Measurements from ENCODE around the gene EXOC2.

Gene EXOC2

DNA sequence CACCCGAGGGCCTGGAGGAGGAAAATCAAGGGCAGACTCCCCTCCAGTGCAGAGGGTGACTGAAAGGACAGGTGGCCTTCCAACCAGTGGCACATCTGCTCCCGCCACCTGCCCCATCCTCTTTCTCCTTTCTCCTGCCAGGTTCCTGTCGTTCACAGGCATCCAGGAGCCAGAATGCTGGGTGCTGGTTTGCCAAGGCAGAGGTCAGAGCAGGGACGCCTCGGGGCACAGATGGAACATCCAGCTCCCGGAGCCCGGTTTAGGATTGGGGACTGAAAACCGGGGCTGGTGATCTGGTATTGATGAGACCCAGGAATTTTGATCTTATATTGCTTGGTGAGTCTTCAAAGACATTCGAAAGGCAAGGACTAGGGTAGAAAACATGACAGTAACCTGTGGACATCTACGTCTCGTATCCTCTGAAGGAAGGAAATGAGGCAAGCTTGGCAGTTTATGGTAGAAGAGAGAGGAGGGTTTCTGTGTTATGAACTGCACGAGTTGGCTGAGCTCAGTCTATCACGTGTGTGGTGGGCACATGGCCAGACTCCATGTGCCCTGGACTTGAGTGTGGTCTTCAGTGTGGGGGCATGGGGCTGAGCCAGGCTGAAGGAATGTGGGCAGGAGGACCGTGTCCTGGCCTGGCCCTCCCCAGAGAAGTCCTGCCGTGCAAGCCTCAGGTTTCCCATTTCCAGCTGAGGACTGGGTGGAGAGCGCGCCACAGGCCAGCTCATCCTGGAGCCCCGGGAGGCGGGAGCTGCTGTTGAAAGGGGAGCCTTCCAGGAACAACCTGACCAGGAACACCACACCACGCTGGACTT is 227.2 kb downstream of the EXOC2 start:
- no peak for DNase-seq

DNA sequence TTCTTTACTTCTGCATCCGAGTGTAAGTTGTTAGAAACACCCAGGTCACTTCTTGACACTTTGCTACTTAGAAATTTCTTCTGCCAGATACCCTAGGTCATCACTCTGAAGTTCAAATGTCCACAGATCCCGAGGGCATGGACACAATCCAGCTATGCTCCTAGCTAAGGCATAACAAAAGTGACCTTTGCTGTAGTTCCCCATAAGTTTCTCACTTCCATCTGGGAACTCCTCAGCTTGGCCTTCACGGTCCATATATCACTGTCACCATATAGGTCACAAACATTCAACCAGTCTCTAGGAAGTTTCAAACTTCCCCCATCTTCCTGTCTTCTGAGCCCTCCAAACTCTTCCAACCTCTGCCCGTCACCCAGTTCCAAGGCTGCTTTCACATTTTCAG is 236.1 kb downstream of the EXOC2 start:
- no peak for DNase-seq

DNA sequence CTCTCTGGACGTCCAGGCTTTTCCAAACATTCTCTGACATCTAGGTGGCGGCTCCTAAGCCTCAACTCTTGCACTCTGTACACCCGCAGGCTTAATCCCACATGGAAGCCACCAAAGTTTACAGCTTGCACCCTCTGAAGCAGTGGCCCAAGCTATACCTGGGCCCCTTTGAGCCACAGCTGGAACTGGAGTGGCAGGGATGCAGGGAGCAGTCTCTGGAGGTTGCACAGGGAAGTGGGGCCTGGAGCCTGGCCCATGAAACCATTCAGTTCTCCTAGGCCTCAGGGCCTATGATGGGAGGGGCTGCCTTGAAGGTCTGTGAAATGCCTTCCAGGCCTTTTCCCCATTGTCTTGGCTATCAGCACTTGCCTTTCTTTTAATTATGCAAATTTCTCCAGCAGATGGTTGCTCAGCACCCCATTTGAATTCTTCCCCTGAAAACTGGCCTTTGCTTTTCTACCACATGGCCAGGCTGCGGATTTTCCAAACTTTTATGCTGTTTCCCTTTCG is 236.5 kb downstream of the EXOC2 start:
- no peak for DNase-seq

DNA sequence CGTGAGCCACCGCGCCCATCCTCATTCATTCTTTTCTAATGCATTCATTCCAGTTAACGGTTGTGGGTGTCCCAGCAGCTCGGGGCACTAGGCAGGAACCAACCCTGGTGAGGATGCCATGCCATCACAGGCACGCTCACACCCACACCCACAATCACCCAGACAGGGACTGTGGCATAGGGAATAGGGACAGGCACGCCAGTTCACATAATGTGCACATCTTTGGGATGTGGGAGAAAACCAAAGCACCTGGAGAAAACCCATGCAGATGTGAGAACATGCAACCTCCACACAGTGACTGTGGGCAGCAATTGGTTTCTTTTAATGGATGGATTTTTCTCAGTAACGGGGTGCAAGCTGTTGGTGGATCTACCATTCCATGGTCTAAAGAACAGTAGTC is 237.1 kb downstream of the EXOC2 start:
- DNase-seq, result no peak

DNA sequence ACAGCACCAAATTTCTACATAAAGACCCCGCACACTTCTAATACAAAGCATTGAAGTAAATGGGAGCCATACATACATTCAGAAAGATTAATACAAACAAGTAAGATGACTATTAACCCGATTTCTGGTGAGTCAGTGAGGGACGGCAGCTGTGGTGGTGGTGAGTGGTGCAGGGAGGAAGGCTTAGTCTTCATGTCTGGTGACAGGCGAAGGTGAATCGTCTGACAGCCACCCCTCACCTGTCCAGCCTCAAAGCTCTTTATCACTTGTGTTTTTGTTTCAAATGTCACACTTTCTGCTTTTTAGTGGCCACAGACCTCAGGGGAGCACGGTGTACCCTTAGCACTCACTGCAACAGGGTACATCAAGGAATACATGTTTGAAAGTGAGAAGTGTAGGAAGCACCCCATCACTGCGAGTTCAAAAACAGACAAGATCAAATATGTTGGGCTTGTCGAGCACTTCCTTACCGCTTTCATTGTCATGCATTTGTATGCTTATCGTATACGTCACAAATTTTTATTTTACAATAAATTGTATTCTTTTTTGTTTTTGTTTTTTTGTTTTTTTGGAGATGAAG is 237.8 kb downstream of the EXOC2 start:
- DNase-seq, result no peak

DNA sequence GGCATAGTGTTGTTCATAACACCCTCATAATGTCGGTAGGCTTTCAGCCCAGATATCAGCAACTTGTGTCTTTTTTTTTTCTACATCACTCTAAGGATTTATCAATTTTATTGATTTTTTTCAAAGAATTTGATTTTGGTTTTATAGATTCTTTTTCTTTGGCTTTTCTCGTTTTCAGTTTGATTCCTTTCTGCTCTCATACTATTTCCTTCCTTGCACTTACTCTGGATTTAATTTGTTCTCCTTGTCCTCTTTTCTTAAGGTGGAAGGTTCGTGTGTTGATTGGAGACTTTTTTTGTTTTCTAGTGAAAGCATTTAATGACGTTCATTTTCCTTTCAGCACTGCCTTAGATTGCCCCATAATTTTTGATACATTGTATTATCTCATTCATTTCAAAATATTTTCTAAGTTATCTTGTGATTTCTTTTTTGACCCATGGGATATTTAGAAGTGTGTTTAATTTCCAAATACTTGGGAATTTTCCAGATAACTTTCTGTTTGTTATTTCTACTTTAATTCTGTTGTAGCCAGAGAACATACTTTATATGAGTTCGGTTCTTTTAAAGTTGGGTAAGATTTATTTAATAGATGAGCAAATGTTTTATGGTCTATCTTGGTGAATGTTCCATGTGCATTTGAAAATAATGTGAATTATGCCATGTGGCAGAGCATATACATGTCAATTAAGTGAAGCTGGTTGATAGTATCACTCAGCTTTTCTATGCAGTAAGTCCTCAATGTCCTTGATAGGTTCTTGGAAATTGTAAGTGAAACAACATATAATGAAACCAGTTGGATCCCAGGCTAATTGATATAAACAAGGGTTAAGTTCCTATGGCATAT is 238.6 kb downstream of the EXOC2 start:
- DNase-seq, result no peak

DNA sequence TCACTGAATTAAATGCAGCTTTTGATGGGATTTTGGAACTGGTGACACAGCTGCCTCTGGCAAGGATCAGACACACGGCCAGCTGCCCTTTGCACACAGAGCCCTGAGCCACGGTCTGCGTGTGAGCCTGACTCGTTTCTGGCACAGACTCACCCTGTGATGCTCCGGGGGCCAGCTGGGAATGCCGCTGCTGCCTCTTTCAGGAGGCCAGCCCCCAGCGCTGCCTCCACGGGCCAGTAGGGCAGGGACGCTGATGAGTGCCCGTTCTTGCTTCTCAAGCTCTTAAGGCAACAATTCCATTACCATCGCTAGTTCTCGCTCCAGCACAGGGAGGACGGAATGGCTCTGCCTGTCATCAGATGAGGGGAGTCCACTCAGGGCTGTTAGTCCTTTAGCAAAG is 239.8 kb downstream of the EXOC2 start:
- peak in 11 of 14 donors; percentile 2 to 66 (median 41) for DNase-seq

DNA sequence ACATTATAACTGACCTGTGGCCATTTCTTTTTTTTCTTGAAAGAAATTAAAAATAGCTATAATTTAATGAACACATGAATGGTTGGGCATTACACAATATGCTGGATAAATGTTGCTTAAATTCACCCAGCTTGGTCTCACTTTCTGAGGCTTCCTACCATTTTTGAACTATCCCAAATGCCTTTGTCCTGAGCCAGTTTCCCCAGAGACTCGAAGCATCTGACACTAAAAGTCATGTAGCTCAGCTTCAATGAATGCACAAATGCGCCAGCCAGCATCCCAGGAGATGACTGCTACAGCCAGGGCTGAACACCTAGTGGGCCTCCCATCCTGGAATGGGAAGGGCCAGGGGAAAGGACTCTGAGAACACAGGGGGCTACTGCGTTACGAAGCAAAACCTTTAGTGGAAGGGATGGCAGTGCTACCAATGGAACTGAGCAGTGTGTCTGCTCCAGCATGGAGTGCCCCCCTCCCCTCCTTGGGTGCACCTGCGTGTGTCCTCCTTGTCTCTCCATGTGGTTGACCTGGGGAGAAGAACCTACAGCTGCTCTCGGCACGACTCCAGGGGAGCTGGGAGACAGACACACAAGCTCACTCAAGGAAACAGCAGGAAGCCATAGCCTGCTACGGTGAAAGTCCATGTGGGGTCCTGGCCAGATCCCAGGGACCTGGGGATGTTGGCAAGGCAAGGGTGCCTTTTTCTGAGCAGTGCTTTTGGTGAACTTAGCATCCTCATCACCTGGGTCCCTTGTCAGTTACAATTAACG is 240.5 kb downstream of the EXOC2 start:
- no peak for DNase-seq

DNA sequence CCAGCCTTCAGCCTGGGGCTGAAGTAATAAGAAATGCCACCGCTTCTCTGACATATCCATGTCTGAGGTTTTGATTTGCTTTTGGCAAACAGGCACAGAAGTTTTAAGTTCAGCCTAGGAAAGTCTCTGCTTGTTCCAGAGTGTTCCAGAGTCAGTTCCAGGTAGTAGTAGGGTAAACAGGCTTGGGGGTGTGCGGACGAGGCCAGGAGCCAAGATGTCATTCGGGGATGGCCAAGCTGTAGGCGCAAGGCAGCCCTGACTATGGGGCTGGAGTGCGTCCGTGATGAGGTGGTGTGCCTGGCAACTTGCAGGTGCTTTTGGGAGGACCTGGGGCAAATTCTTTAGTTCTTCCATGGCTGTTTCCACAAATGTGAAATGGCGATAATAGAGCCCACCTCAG is 241.1 kb downstream of the EXOC2 start:
- DNase-seq, result no peak

DNA sequence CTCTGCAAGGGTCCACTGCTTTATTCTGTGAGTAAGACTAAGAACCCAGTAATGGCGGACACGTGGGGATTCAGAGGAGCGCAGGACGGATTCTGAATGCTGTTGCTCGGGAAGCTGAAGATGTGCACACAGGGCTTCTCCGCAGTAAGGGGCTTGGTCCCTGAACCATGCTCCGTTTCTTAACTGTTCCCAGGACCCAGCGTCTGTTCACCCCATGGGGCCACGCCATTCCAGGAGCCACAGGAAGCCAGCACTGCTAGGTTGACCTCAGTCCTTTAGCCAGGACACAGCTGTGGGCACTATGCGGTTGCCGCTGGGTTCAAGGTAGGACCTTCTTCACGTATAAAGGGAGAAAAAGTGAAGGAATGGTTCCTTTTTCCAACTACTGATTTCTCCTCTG is 241.6 kb downstream of the EXOC2 start:
- DNase-seq, result no peak

DNA sequence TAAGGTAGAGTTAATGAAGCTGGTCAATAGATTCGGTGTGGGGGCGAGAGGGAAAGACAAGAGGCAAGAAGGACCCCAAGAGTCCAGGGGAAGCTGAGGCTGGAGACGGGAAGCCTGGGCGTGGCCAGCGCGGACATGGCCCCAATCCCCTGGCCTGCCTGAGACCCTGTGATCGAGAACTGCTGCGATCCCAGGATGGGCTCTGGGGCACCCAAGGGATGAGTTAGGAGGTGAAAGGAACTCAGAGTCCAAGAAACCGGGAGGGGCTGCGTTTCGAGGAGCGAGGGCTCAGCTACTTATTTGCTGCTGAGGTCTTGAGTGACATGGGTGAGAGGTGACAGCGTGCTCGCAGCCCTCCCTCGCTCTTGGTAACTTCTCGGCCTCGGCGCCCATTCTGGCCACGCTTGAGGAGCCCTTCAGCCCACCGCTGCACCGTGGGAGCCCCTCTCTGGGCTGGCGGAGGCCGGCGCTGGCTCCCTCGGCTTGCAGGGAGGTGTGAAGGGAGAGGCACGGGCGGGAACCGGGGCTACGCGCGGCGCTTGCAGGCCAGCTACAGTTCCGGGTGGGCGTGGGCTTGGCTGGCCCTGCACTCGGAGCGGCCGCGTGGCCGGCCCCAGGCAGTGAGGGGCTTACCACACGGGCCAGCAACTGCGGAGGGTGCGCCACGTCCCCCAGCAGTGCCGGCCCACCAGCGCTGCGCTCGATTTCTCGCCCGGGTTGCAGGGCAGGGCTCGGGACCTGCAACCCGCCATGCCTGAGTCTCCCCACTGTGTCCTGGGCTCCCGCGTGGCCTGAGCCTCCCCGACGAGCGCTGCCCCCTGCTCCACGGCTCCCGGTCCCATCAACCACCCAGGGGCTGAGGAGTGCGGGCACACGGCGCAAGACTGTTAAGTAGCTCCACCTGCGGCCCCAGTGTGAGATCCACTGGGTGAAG is 243.2 kb downstream of the EXOC2 start:
- DNase-seq, result no peak

DNA sequence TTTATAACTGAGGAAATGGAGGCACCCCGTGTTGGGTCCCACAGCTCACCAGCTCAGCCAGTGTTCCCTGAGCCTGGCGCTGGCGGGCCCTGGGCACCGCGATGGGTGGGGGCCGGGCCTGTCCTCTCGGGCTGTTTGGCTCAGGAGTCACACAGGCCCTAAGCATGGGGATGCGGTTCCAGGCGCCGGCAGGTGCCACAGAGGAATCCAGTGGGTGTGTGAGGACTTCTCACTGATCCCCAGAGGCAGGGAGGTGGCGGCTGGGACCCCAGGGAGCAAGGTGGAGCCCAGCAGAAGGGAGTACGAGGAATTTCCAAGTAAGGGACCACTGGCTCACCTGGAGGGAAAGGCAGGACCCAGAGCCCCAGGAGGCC is 243.9 kb downstream of the EXOC2 start:
- no peak for DNase-seq

DNA sequence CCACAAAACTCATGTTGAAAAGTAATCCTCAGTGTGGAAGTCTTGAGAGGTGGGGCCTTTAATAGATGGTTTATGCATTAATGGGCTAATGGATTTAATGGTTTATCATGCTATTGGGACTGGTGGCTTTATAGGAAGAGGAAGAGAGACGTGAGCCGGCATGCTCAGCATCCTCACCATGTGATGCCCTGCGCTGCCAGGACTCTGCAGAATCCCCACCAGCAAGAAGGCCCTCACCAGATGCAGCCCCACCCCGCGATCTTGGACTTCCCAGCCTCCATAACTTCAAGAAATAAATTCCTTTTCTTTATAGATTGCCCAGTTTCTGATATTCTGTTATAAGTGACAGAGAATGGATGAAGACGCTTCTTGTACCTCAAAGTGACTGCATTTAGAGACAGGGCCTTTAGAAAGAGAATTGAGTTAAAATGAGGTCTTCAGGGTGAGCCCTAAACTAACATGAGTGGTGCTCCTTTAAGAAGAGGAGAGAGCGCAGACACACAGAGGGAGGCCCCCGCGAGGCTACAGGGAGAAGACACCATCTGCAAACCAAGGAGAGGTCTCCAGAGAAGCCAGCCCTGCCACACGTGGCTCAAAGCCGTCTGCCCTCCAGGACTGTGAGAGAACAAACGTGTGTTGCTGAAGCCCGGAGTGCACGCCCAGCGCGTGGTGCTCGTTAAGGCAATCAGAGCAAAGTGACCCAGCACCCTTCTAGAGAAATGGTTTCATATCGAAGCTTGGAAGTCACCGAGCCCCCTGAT is 244.5 kb downstream of the EXOC2 start:
- no peak for DNase-seq

DNA sequence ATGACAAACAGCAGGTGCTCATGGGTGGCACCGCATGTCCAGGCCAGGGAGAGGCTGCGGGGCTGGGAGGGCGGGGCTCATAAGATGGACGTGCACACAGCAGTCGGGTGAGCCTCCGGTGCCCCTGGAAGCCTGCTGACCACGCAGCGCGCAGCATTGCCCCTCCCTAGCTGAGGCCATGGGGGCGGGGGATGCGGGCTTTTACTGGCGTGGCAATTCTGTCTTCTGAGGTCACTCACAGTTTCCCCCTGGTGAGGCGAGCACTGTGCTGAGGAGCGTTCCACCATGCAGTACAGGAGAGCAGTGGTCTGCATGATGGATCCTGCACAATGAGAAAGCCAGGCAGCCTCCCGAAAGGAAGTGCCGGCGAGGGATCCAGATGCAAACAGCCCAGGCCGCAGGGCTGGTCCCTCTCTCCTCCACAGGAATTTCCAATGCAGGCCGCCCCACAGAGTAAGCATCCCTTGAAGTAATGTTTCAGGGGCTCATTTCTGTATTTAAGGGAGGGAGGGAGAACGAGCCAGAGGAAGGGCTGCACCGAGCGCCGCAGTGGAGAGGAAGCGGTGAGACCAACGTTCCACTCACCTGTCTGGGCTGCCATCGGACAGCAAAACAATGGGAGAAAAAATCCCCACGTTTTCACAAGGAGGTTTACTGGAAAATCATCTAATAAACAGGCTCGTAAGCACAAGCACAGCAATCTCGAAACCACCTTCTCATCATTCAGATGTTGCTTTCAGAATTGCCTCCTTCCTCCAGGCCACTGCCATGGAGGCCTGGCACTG is 245.4 kb downstream of the EXOC2 start:
- no peak for DNase-seq

DNA sequence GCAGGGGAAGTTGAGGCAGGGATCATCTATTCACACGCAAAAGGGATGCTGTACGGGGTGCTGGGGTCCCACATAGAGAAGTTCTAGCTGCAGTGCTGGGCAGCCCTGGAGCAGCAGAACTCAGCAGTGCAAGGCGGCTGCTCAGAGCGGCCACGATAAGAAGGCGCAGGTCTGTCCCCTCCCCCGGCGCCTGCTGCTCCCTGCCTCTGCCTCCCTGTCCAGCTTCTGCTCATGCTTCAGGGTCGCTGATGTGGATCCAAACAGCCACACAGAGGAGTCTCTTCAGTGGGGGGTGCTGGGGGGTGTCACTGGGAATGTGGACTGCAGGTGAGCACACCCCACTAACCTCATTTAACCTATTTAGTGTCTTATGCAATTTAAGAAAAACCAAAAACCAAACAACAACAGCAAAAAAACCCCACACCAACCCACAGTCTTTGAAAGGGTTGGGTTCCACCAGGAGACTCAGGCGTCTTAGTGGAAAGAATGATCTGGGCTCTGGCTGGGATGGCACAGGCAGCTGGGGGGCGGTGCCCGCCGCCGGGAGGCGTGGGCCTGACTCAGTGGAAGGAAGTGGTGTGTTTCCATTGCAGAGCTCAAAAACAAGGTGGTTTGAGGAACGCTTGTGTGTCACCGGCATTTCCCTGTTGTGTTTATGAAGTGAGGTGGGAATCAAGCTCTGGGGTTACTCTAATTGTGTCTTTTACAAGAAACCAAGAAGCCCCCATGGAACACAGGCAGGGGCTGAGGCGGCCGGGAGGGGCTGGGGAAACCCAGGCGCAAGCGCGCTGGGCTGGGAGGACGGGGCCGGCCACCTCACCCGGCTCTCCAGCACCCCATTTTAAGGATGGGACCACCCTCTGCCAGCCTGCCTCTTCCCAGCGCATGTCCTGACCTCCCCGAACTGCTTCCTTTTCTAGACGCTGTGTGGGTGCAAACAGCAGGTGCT is 246.2 kb downstream of the EXOC2 start:
- no peak for DNase-seq

DNA sequence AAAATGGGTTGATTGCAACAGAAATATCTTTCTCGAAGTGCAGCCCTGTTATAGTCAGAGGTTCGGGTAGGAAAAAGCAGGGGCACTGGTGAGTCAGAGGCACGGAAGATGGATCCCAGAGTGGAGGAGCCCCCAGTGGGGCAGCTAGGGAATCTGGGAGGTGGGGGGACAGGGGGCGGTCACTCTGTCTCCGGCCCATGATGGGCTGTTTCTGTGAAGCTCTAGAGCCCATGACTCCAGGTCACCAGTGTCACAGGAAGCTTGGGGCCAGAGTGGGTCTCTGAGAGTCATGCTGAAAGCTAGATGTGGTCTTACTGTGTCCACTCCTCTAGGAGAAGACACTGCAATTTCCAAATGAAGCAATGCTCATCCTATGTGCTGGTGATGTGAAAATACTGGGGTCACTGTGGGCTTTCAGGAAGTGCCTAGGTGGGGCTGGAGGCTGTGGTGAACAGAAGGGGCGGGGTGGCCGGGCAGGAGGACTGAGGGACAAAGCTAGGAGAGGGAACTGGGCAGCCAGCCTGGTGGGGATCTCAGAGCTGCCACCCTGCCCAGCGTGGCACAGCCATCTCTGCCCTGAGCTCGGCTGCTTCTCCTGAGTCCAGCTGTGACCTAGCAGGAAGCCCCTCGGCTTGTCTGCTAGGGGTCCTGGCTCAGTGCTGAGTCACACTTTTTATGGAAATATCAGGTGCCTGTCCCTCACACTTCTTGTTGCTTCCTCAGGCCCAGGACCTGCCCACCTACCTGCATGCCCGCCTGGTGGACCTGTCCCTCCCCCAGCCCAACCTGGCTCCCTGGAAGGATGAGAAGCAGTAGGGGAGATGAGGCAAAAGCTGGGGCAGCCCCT is 247.1 kb downstream of the EXOC2 start:
- DNase-seq, result no peak

DNA sequence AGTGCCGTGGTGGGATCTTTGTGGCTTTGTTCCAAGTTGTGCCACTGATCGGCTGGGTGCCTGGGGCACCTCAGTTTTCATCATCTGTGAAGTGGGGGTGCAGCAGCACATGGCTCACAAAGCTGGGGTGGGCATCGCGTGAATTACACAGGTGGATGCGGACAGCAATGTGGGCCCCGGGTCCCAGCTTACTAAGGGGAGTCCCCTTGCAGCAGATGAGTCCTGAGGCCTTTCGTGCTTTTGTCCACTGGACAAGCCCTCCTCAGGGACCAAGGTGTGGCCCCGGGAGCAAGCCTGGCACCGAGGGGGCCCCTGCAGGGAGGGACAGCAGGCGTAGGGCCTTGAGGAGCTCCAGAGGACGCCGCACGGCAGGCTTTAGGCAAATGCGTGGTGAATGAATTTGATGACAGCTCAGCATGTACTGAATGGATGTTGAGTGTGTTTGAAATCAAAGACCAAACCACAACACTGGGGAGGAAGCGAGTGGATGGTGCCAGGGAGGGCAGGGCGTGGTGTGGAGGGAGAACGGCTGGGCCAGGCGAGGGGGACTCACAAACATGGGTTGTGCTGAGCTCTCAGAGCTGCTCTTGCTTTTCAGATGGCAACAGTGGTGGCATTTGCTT is 248.2 kb downstream of the EXOC2 start:
- no peak for DNase-seq

Data from C1 segment of cervical spinal cord (tissue), 14 donors.